ENCODE measurements around the gene NME4.

DNA sequence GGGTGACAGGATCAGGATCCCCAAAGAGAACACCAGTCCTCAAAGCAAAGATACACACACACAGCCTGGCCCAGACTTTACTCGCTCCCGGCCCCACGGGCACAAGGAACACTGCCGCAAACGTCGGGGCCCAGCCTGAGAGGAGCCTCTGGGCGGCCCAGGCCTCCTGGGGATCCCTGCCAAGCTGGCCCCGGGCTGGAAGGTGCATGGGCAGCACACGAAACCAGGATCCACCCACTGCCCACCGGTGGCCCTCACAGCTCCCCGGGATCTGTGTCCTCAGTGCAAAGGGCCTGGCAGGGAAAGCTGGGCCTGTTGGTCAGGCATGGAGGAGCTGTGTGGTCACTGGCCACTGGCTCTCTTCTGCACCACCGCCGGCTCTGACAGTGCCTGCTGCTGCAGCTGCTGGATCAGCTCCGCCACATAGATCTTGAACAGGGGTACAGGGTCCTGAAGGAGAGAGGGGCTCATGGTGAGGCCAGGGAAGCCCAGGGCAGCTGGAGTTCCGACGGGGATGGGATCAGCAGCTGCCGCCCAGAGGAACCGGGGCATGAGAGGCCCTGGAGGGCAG is 29.6 kb upstream of the NME4 start:
- TF ChIP-seq, protein P1, sequence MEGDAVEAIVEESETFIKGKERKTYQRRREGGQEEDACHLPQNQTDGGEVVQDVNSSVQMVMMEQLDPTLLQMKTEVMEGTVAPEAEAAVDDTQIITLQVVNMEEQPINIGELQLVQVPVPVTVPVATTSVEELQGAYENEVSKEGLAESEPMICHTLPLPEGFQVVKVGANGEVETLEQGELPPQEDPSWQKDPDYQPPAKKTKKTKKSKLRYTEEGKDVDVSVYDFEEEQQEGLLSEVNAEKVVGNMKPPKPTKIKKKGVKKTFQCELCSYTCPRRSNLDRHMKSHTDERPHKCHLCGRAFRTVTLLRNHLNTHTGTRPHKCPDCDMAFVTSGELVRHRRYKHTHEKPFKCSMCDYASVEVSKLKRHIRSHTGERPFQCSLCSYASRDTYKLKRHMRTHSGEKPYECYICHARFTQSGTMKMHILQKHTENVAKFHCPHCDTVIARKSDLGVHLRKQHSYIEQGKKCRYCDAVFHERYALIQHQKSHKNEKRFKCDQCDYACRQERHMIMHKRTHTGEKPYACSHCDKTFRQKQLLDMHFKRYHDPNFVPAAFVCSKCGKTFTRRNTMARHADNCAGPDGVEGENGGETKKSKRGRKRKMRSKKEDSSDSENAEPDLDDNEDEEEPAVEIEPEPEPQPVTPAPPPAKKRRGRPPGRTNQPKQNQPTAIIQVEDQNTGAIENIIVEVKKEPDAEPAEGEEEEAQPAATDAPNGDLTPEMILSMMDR (conservative IDR thresholded peaks at IDR 0.05 in 1 of 2, IDR thresholded peaks at IDR 0.05 in 1 of 2; ENCODE audit: low read depth in 1 of 2, low read length in 2 of 2): no peak
- TF ChIP-seq EZH2 (IDR thresholded peaks at IDR 0.05; ENCODE audit: low read length, missing control alignments): no peak
